ENCODE results near the gene SCLT1. TPM values are rescaled to one million over a fixed set of nuclear protein-coding genes. Genes with fewer than 3 reads are reported as not detected.

The SCLT1 gene
- total RNA-seq, 2 donors from 2014 or later, result 9.9 to 13.8 TPM

DNA sequence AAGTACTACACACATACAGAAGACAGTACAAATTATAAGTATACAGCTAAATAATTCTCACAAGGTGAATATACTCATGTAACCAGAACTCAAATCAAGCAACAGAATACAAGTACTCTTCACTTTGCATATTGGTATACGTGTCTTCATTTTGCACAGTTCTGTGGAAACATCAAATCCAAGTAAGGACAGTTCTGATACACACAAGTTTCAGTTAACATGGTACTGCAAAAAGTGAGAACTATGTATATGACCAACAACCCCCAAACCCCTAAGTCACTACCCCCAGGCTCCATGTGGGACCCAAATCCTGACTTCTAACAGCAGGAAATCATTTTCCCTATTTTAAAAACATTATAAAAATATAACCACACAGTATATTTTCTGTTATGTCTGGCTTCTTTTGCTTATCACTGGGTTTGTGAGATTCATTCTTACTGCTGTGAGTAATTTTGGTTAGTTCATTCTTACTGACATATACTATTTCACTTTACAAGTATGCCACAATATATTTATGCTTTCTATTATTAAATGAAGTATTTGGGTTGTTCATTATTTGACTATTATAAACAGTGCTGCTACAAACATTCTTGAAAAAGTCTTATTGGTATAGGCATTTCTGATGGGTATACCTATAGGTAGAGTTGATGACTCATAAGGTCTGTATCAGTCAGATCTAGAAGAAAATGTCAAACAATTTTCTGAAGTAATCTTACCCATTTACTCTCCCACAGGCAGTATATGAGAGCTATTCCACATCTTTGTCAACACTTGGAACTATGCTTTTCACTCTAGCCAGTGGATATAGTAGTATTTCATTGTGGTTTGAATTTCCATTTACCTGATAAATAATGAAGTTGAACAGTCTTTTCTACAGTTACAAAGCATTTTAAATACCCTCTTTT is 47.0 kb downstream of the SCLT1 start:
- intact Hi-C loops (cut with DNase I), result no loop called here
- WGBS, 2 donors, result 92 to 97% methylated on average over 1 of the region's 1 CpG
- no peak overlapping the region for H3K27ac ChIP-seq
- no peaks in the 10 kb centered on the region for H3K4me1 ChIP-seq
- peaks cover 0 to 4% (median 0%) of the 10 kb centered on the region in 3 donors for H3K9me3 ChIP-seq
- no peak for ATAC-seq
- no peaks in the 10 kb centered on the region for H3K27me3 ChIP-seq
- H3K36me3 ChIP-seq (replicated peaks in 1 of 2; ENCODE audit: insufficient read depth in 1 of 2, low read depth in 2 of 2), result no peaks in the 10 kb centered on the region
- DNase-seq, result no peak
- no peak overlapping the region for H3K4me3 ChIP-seq
- no peak for TF ChIP-seq POLR2A (IDR thresholded peaks at IDR 0.05)
- TF ChIP-seq, protein P1, sequence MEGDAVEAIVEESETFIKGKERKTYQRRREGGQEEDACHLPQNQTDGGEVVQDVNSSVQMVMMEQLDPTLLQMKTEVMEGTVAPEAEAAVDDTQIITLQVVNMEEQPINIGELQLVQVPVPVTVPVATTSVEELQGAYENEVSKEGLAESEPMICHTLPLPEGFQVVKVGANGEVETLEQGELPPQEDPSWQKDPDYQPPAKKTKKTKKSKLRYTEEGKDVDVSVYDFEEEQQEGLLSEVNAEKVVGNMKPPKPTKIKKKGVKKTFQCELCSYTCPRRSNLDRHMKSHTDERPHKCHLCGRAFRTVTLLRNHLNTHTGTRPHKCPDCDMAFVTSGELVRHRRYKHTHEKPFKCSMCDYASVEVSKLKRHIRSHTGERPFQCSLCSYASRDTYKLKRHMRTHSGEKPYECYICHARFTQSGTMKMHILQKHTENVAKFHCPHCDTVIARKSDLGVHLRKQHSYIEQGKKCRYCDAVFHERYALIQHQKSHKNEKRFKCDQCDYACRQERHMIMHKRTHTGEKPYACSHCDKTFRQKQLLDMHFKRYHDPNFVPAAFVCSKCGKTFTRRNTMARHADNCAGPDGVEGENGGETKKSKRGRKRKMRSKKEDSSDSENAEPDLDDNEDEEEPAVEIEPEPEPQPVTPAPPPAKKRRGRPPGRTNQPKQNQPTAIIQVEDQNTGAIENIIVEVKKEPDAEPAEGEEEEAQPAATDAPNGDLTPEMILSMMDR (IDR thresholded peaks at IDR 0.05), result no peak

DNA sequence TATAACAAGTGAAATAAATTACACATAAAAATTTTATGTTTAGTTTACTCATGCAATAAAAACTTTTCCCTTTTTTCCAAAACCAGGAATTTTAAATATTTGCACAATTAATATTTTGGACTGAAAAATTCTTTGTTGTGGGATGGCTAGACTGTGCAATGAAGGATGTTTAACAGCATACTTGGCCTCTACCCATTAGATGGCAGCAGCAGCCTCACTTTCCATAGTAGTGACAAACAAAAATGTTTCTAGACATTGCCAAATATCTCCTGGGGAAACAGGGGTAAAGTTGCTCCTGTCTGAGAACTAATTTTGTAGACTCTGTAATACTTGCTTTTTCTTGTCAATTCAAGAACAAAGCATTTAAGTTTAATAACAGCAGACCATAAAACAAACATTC is 49.8 kb downstream of the SCLT1 start:
- TF ChIP-seq POLR2A (IDR thresholded peaks at IDR 0.05), result no peak
- TF ChIP-seq, protein P1 (IDR thresholded peaks at IDR 0.05), result peak in 2 of 7 experiments; percentile 24 to 31
- no peak overlapping the region for H3K4me3 ChIP-seq
- no peak for DNase-seq
- H3K4me1 ChIP-seq, result no peaks in the 10 kb centered on the region
- no peaks in the 10 kb centered on the region for H3K27me3 ChIP-seq
- no peaks in the 10 kb centered on the region for H3K9me3 ChIP-seq
- H3K36me3 ChIP-seq (replicated peaks in 1 of 2; ENCODE audit: insufficient read depth in 1 of 2, low read depth in 2 of 2), result no peaks in the 10 kb centered on the region
- H3K27ac ChIP-seq, result no peak overlapping the region
- intact Hi-C loops (cut with DNase I), result no loop called here
- no peak for ATAC-seq

DNA sequence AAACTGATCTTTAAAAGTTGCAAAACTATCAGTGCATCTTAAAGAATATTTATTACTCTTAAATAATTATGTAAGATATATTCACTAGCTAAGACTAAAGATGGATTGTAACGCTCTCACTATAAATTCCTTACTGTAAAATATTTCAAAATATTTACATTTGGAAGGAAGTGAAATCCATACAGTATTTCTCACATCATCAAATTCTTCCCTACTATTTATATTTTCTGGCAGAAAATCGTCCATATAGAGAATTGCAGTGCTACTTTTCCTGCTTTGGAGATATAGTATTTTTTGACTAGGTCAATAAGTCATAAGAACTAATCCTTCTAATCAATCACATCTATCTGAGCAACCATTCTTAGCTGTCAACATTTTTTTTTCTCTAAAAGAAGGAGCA is 52.9 kb downstream of the SCLT1 start:
- H3K36me3 ChIP-seq (replicated peaks in 1 of 2; ENCODE audit: insufficient read depth in 1 of 2, low read depth in 2 of 2), result no peaks in the 10 kb centered on the region
- DNase-seq (no peak), ATAC-seq (no peak)
- 65 to 67% methylated on average over 2 of the region's 2 CpGs for WGBS, 2 donors
- no peaks in the 10 kb centered on the region for H3K27me3 ChIP-seq
- H3K27ac ChIP-seq, result no peak overlapping the region
- no peaks in the 10 kb centered on the region for H3K4me1 ChIP-seq
- intact Hi-C loops (cut with DNase I), result no loop called here
- no peak overlapping the region for H3K4me3 ChIP-seq
- H3K9me3 ChIP-seq, result no peaks in the 10 kb centered on the region
- TF ChIP-seq, protein P1 (IDR thresholded peaks at IDR 0.05), result no peak
- no peak for TF ChIP-seq POLR2A (IDR thresholded peaks at IDR 0.05)

DNA sequence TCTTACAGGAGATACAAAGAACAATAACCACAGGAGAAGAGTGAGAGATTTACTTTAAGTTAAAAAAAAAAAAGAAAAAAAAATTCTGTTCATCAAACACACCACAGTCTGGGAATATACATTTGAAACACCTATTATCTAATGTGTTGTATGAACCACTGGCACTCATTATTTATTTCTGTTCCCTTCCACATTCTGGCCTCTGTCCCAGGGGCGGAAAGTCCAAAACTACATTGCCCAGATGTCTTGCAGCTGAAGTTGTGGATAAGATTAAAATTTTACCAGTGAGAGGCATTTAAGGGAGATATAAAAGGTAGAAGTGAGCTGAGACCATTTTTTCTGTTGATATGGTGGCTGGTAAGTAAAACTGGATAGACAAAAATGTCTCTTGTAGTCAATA is 56.2 kb downstream of the SCLT1 start:
- DNase-seq (peak in 1 of 4 donors; percentile 18), ATAC-seq (no peak)
- Histone ChIP-seq H3K27ac (no peak overlapping the region), H3K36me3 (replicated peaks in 1 of 2; ENCODE audit: insufficient read depth in 1 of 2, low read depth in 2 of 2) (no peaks in the 10 kb centered on the region), H3K4me1 (no peaks in the 10 kb centered on the region), H3K27me3 (no peaks in the 10 kb centered on the region), H3K4me3 (no peak overlapping the region), H3K9me3 (no peaks in the 10 kb centered on the region)
- intact Hi-C loops (cut with DNase I), result no loop called here
- no peak for TF ChIP-seq POLR2A (IDR thresholded peaks at IDR 0.05)
- 66 to 78% methylated on average over 1 of the region's 1 CpG for WGBS, 2 donors

DNA sequence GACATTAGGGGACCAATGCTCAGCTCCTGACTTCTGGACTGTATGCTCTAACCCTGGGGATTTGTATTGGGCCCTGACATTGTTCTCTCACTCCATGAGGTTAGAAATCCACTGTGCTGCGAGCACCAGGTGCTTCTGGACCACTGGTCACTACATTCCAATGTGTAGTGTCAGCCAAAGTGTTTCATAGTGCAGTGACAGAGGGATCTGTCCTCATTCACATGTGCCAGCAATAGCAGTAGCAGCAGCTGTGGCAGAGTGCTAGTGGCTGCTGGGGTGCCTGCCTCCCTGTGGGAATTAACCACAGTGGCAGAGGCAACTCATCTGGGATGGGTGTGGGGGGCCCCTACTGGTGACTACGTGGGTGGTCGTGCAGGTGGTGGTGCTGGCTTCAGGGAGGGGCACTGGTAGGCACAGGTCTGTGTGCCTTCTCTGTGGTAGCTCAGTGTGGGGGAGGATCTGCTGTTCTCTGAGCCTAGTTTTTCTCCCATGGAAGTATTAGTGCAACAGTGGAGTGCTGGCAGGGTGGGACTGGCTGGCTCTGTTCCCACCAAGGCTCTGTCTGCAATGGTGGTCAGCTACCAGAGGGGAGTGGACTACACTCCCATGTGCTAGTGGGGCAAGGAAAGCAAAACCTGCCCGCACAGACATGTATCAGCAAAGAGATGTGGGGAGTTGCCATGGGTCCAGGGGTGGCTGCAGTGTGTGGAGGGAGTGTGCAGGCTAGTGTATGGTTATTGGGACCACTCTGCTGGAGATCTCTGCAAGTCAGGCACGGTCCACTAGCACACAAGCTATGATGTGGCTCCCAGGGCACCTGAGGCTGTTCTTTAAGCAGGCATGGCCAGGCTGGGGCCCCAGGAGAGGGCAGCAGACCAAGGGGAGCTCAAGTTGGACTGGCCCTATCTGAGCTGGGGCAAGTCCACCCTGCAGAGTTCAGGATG is 78.5 kb downstream of the SCLT1 start:
- ATAC-seq (no peak), DNase-seq (no peak)
- H3K36me3 ChIP-seq (replicated peaks in 1 of 2; ENCODE audit: insufficient read depth in 1 of 2, low read depth in 2 of 2), result no peaks in the 10 kb centered on the region
- no peak overlapping the region for H3K4me3 ChIP-seq
- H3K4me1 ChIP-seq, result no peaks in the 10 kb centered on the region
- H3K27ac ChIP-seq, result no peak overlapping the region
- WGBS, 2 donors, result 93 to 96% methylated on average over 3 to 5 of the region's 5 CpGs
- H3K9me3 ChIP-seq, result peaks cover 0 to 8% (median 0%) of the 10 kb centered on the region in 3 donors
- H3K27me3 ChIP-seq, result no peaks in the 10 kb centered on the region
- intact Hi-C loops (cut with DNase I), result no loop called here
- TF ChIP-seq, protein P1 (IDR thresholded peaks at IDR 0.05), result no peak
- no peak for TF ChIP-seq POLR2A (IDR thresholded peaks at IDR 0.05)

Measured in body of pancreas (tissue), 4 donors.